ENCODE results near the gene PCDHA9.

Gene PCDHA9

GRCh38 chr5:140881889-140882590, 33.9 kb downstream of the PCDHA9 start, which contains the start of gene PCDHA13:
PCDHA13 (plus strand) TSS chr5:140882124; CDS start chr5:140882269, 145 bp downstream.
- DNase-seq, result no peak

GRCh38 chr5:140882591-140882899, 34.4 kb downstream of the PCDHA9 start:
- no peak for DNase-seq

- no peak for DNase-seq
These were observed 35.2 kb downstream of the PCDHA9 start for GRCh38 chr5:140883373-140883772.

GRCh38 chr5:140883927-140884697, 35.9 kb downstream of the PCDHA9 start:
- no peak for DNase-seq
